Activated CD4-positive, CD25-positive, alpha-beta regulatory T cell treated with anti-CD3 and anti-CD28 coated beads, Interleukin-2, amount 50 U/mL, for 16 hours (primary cell): ENCODE measurements around the gene EXOC7.

ENCODE experiments used
- DNase-seq: peaks from one replicate; pipeline ENCODE4 v3.0.0-alpha.2; 2020; ENCODE audit warnings: low read depth, low spot score

Gene EXOC7

DNA sequence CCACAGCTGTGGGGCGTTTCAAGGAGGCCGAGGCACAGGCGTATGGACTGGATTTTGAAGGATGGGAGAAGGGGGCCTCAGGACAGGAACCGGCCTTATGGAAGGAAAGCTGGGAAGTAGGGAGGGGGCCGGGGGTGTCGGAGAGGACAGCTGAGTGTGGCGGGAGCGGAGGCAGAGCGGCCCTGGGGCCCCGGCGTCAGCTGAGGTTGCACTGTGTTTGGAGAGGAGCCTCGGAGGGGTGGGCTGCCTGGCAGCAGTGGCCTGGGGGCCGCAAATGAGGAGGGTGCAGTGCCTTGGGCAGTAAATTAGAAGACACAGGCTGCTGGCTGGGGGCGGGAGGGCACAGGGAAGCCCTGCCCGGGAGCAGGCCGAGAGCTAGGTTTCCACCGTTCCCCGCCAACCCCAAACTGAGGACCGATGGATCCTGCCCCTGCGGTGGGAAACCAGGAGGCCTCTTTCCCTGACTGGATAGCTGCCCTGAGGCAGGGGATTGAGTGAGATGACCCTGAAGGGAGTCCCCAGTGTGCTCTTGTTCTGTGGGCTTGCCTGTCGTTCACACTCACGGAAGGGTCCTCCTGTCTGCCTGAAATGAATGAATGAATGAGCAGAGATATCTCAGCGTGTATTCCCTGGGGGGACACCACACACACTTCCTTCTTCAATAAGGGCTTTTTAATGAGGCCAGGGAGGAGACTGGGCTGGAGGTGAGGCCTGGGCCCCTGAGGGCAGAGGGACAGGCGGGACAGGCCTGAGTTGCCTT is 19.0 kb upstream of the EXOC7 start:
- no peak for DNase-seq

DNA sequence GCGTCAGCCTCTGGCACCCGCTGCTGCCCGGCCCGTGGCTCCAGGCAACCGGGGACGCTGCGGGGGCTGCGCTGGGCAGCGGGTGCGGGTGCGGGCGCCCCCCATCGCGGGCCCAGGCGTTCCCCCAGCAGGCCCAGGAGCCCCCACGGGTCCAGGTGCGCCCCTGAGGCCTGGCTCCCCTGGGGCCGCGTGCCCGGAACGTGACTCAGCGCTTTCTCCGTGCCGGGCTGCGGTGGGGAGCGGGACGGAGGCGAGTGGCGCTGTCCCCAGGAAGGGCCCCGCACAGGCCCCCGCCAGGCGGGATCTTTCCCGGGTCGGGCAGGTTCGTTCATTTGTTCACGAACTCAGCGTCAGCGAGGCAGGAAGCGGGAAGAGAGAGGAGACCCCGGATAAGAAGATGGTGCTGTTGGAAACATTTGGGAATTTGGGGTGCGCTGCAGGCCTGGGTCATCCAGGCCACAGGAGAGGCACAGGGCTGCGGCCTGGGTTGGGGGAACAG is 18.4 kb upstream of the EXOC7 start:
- DNase-seq: no peak

DNA sequence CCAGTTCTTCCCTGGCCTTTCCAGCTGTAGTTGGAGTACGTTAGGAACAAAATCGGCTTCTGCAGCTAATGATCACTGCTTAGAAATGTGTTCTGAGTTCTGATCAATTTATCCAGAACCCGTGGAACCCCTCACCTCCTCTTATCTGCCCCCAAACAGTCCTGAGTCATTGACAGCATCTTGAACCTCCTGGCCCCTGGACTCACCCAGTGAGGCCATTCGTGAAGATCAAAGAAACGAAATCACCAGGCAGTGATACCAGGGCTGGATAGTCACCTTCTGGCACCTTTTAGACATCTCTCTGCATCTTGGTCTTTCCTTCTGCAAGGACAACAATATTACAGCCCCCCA is 17.0 kb upstream of the EXOC7 start:
- DNase-seq: no peak

DNA sequence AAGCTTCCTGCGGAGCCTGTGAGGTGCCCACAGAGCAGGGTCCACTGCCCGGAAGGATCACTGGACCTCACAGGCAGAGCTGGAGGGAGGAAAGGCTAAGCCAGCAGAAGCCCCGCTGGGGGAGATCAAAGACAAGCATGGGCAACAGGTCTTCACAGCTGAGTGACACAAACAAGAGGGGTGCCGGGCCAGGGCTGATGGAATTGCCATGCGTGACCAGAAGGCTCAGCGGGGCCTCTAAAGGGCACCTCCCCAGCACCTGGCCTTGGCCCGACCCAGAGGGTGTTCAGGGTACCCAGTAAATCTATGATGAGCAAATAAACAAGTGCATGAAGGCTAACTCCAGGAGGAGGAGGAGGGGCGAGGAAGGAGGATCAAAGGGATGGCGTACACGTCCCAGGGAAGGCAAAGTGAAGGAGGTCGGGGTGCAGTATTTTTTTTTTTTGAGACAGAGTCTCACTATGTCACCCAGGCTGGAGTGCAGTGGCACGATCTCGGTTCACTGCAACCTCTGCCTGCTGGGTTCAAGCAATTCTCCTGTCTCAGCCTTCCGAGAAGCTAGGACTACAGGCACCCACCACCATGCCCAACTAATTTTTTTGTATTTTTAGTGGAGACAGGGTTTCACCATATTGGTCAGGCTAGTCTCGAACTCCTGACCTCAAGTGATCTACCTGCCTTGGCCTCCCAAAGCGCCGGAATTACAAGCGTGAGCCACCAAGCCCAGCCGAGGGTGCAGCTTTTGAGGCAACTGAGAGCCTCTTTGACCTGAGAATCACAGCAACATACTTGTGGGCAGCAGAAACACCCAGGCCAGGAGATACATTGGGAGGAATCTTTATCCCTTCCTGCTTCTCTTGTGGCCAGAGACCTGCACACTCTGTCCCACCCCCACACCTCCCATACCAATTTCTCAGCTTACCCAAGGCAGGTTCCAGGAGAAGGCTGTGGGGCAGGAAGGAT is 16.1 kb upstream of the EXOC7 start:
- no peak for DNase-seq

DNA sequence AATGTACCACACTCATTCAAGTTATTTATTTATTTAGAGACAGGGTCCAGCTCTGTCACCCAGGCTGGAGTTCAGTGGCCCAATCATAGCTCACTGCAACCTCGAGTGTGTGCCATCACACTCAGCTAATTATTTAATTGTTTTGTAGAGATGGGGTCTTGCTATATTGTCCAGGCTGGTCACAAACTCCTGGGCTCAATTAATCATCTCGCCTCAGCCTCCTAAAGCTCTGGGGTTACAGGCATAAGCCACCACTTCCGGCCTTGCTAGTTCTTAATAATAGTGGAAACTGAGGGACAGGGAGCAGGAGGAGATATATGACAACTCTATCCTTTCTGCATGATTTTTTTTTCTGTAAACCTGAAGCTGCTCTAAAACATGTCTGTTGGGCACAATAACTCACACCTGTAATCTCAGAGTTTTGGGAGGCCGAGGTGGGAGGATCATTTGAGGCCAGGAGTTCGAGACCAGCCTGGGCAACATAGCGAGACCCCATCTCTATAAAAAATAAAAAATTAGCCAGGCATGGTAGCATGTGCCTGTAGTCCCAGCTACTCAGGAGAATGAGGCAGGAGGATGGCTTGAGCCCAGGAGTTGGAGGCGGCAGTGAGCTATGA is 11.7 kb upstream of the EXOC7 start:
- no peak for DNase-seq

DNA sequence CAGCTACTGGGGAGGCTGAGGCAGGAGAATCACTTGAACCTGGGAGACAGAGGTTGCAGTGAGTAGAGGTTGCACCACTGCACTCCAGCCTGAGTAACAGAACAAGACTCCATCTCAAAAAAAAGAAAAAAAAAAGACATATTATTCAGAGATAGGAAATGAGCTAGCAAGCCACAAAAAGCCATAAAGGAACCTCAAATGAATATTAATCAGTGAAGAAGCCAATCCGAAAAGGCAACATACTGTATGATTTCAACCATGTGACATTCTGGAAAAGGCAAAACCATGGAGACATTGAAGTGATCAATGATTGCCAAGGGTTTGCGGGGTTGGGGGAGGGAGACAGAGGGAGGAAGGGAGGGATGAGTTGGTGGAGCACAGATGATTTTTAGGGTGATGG is 8.4 kb upstream of the EXOC7 start:
- DNase-seq: no peak

DNA sequence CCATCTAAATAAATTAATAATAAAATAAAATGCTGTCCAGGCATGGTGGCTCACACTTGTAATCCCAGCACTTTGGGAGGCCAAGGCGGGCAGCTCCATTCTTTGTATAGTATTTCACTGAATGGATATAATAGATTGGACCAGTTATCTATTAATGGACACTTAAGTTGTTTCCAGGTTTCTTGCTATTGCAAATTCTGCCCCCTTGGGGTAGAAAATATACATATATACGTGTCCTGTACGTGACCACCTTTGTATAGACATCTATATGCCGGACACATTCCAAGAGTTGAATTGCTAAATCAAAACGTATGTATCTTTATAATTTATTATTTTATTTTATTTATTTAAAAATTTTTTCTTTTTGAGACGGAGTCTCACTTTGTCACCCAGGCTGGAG is 3.9 kb upstream of the EXOC7 start:
- DNase-seq: no peak

DNA sequence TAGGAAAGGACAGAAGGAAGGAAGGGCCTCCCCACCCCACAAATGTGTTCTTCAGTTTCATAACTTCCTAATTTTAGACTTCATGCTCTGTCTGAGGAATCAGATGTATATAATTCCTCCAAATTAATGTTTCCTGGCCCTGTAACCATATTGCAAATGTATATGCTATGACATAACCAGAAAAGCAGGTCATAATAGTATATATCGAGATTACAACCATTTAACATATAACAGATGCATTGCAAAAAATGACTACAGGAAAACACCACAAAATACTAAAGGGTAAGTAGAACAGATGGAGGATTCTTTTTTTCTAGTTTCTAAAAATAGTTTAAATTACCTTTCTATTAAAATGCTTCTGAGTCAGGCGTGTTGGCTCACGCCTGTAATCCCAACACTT is 3.1 kb upstream of the EXOC7 start:
- no peak for DNase-seq

DNA sequence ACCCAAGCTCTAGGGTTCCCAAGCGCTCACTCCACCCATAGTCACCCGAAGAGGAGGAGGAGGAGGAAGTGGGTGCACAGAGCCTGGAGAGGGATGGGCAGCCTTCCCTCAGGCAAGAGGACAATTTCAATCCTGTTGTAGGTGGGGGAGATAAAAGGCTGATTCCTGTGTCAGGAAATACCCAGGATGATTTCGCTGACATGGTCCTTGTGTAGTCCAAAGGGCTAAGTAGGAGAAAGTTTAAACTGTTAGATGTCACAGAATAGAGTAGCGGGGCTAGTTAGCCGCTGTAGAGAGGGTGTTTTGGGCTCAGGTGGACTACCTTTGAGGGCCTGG is 1.3 kb upstream of the EXOC7 start:
- DNase-seq: no peak

DNA sequence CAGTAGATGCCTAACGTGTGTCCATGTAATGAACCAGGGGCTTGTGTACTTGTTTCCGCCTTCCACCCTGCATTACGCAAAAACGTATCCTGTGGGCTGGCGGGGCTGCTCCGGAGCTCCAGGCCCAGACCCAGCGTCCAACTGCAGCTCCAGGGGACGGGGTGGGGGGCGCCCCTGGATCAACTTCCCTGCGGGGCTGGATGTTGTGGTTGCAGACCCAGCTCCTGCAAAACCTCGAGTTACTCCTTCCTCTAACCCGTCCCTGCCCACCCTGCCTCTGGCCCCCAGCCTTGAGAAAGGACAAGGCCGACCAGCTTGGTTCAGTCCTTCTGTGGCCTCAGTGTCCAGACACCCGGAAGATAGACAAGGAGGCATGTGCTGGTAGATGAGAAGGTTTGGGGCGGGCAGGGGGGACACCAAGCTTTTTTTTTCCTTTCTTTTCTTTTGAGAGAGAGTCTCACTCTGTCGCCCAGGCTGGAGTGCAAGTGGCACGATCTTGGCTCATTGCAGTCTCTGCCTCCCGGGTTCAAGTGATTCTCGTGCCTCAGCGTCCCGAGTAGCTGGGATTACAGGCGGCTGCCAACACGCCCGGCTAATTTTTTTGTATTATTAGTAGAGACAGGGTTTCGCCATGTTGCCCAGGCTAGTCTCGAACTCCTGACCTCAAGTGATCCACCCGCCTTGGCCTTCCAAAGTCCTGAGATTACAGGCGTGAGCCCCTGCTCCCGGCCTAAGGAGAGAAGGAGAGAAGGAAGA is 731 bp upstream of the EXOC7 start:
- no peak for DNase-seq

DNA sequence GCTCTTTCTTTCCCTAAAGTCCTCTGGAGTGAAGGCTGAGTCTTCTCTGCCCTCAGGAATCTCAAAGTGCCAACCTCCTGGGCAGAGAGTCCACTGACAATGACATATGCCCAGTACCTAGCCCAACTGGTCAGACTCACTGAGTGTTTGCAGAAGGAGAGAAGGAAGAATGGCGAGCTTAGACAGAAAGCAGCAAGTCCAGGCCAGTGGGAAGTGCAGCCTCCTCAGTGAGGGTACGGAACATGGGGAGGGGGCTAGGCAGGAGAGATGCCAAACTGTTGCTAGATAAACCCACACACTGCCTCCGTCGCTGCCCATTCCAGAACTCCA is 678 bp downstream of the EXOC7 start:
- DNase-seq: no peak

DNA sequence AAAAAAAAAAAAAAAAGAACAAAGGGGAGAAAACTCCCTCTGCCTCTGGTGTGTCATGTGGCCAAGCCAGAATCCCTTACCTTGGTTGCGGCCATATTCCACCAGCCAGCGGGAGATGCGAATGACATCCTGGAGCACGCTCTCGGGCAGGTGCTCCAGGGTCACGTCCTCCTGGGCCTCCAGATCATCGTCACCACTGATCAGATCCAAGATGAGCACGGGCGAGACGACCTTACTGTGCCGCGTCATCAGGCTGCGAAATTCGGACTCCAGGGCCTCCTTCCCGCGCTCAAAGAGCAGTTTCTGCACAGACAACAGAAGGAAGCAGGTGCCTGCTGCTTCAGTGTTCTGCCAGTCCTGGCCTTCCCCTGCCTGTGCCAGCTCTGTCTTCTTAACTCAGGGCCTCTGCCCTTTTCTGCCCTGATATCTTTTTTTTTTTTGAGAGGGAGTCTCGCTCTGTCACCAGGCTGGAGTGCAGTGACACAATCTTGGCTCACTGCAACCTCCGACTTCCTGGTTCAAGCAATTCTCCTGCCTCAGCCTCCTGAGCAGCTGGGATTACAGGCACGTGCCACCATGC is 5.8 kb downstream of the EXOC7 start:
- DNase-seq: no peak

DNA sequence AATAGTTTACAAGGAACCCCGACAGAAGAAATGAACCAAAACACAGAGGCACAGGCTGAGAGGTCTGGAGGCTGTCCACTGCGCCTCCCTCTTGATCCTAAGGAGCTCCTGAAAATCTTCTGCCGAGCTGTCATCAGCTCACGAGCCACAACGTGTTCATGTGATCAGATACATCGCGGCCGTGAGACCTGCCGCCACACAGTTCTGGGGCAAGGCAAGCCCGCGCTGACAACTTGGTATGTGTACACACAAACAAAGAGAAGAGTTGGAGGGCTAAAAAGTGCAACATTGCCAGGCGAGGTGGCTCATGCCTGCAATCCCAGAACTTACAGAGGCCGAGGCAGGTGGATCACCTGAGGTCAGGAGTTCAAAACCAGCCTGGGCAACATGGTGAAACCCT is 7.6 kb downstream of the EXOC7 start:
- DNase-seq: no peak

DNA sequence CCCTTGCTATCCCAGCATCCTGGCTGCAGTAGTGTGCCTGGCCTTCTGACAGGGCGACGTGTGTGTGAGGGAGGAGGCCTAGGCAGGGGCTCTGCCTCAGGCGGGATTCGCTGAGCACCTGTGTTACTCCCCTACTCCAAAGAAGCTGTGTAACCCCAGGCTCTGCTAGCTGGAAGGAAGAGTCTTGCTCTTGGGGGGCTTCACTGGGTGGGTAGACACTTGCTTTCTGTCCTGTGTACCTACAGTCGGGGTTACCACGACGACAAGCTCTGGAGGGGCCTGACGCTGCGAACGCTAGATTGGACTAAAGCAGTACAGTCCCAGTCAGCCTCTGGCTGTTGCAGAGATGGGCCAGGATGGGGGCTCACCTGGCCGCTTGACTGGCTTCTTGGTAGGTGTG is 9.5 kb downstream of the EXOC7 start:
- no peak for DNase-seq

DNA sequence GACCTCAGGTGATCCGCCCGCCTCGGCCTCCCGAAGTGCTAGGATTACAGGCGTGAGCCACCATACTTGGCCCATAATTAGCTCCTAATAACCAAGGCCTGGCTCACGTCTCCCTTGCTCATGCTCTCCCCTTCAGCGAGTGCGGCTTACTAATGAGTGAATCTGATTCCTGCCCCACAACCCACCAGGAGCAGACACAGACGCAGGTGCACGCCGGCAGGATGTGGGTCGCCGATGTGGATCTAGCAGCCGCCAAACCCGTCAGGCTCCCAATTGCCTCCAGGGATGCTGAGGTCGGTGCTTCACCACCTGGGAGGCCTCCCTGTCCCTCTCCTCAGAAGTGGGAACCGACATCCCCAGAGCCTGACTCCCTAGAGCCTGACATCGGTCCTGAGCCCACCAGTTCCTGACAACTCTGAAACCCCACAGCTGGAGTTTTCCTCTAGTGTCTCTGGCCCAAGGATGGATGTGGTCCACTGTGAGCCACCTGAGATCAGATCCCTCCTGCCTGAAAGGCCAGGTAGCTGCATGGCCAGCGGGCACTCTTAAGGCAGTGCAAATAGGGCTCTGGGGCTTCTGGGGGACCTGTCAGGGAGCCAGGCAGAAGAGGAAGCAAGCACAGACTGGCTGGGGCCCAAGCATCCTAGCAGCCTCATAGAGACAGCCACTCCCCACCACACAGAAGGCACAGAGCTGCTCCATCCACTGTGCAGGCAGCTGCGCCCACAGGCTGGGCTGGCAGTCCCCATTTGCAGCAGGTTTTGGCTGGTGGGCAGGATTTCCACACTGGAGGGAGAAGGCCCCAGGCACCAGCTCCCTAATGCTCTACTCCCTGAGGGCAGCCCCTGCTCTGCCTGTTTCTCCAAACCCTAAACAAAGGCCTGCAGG is 10.8 kb downstream of the EXOC7 start:
- no peak for DNase-seq

DNA sequence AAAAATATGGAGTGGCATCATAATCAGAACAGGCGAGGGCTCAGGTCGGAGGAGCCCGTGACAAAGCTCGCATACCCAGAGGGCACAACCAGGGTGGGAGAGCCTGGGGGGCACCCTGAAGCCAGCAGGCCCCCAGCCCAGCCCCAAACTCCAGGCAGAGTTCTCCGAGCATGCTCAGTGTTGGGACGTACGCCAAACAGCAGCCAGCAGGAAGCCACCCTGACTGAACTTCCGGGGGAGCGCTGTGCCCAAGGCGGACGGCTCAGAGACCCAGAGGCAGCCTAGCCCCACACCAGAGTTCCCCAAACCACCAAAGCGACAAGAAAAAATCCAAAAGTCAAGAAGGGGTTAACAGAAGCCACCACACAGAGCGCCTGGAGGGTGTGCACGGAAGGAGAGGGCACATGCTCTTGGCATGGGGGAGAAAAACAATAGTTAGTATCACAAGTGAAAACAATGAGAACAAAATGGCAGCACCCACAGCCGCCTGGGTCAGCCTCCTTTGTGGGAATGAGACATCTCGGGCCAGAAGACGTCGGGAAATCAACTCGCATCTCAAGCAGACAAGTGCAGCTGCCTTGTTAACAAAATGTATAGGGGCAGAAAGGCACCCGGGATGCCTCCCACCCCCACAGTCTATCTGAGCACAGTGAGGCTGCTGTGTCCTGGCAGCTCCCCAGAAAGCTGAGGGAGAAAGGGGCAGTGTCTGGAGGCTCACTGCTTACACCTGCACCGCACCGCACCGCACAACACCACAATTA is 11.9 kb downstream of the EXOC7 start:
- DNase-seq: no peak

DNA sequence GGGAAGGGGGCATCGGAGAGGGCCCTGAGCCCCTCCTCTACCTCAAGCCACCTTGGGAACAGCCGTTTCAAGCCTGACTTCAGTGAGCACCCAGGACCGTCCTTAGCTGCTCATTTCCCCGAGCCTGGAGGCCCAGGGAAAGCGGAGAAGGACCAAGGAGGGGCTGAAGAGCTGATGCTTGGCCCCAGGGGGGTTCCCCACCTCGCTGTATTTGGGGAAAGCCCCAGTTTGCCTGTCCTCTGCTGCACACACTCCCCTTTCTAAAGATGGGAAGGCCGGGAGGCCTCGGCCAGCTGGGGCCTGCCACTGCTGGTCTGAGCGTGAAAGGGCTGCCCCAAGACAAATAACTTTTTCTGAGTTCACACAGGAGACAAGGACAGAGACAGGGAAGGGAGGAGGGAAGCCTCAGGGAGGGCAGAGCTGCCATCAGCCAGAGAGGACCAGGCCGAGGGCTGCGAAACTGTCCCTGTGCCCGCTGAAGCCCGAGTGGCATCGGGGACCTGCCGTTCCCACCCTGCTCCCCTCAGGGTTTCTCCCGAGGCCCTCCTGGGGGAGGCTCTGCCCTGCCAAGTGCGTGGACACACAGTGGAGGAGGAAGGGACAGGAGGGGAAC is 13.0 kb downstream of the EXOC7 start:
- DNase-seq: no peak

DNA sequence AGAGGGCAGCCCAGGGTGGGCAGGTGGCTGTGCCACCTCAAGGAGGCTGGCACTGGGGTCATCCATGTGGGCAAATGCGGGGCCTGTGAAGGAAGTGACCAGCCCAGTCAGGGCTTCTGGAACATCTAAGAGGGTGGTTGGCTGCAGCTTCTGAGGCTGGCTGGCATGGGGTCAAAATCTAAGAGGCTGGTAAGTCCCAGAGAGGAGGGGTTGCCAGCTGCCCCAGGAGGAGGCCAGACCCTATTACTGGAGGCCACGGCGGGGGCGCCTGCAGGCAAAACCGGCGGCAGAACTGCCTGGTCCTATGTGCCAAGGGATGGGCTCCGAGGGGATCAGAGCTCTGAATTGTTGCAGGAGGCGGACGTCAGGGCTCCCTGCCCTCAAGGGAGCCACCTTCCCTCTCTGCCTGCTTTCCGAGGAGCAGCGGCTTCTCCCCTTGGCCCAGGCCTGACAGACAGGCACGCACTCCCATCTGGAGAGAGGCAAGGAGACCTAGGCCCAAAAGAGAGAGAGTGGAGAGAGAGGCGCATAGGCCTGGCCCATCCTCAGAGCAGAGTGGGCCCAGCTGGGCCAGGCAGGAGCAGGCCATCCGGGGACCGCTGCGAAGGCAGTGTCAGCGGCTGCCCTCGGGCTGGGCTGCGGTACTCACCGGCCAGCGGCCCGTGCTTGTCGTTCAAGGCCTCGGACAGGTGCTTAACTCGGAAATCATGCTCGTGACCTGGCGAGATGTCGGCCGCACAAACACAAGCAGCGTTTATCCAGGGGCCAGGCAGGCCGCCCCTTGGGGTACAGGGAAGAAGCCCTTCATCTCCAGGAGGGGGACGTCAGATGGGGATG is 13.7 kb downstream of the EXOC7 start:
- DNase-seq: no peak
